DMS114 treated with DMSO at 0.1 percent for 48 hours (cell line): ENCODE data around the gene HOXC12.

Experiments used
- DNase-seq: peaks from one replicate; lab custom pipeline; 2025; ENCODE audit not compliant: unreplicated experiment; lab: John Stamatoyannopoulos, UW

Gene HOXC12

DNA sequence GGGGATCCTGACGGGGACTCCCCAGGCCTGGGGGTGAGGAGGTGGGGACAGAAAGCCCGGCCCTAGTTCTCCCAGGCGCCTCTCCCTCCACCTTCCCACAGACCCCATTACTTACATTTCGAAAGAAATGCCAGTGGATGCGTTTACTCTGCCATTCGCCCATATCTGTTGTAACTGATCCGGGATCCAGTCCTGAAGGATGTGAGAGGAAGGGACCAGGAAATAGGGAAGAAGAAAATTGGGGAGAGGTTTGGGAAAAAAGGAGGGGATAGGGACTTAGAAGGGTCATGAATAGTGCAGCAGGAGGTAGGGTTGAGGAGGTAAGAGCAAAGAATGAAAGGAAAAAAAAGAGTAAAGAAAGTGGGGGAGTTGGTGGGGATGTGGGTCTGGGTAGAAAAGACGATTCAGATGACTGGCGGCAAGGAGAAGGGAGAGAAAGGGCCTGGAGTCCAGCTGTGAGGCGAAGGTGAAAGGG is 1.1 kb downstream of the HOXC12 start:
- DNase-seq, result no peak

DNA sequence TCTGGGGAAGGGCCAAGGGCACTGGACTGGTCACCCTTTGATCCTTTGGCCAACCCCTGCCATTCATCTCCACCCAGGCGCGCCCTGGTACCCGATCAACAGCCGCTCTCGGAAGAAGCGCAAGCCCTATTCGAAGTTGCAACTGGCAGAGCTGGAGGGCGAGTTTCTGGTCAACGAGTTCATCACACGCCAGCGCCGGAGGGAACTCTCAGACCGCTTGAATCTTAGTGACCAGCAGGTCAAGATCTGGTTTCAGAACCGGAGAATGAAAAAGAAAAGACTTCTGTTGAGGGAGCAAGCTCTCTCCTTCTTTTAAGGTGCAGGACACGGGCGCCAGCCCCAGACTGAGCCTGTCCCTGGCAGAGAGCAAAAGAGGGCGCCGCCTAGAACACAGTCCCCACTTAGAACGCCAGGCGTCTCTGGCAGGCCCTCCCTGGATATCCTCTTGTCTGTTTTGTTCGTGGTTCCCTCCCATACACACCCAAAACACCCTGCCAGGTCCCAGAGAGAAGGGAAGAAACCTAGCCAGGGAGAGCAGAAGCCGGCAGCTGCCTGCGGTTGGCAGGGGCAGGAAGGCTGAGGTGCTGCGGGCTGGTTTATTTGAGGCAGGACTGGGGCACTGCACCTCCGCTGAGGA is 1.7 kb downstream of the HOXC12 start:
- no peak for DNase-seq

DNA sequence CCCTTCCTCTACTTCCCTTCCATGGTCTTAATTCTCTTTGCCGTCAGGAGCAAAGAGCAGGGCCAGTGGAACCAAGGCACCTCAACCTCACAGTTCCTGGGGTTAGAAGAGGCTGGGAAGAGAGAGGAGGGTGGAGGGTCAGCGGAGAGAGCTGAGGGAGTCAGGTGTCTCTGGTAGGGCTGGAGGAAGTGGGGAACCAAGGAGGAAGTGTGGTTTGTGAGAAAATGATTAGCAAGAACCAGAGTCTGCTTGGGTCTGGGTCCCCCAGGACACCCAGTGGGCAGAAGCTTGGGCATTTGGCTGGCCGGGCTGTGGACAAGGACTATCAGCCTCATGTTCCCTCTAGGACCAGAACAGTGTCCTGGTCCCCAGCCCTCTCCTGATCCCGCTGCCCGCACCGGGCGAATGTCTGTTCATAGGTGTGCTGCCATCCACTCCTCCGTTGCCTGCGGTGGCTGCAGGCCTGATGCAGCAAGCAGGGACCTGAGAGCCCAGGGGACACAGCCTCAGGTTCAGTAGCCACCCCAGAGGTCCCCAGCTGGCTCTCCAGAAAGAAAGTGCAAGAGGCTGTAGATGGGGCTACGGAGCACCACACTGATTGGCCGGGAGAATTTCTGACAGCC is 2.3 kb downstream of the HOXC12 start:
- no peak for DNase-seq

DNA sequence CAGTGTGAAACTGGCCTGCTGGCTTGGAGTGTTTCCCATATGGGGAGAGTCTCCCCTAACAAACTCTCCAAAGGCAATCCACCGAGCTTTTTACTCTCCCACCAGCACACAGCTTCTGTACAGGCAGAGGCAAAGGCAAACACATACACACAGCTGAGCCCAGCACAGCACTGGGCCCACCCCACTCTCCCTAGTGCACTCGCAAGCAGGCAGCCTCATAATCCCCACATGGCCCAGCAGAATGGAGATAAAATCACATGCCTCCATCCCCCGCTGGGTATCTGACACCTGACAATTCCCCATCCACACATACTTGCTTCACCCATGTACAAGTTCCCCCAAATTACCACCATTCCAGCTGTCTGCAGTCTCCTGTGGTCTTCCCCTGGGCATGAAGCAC is 3.4 kb downstream of the HOXC12 start:
- DNase-seq, result no peak

DNA sequence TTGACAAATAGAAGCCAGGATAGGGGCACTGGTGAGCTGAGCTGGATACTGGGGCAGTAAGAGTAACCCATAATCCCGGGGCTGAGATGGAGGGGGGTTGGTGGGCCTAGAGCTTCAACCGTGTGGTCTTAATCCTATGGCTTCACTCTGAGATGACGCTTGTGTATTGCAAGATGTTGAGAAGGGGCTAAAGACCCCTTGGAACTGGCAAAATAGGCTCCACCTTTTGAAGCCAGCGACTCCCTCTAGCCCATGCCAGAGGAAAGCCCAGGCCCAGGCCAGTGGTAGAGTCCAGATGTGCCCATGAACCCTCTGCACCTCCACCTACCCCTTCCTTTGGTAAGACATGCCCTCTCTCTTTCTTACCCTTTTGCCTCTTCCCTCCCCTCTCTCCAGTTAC is 4.6 kb downstream of the HOXC12 start:
- no peak for DNase-seq

GRCh38 chr12:53960187-53961024 is 5.7 kb downstream of the HOXC12 start:
- DNase-seq, result no peak

DNA sequence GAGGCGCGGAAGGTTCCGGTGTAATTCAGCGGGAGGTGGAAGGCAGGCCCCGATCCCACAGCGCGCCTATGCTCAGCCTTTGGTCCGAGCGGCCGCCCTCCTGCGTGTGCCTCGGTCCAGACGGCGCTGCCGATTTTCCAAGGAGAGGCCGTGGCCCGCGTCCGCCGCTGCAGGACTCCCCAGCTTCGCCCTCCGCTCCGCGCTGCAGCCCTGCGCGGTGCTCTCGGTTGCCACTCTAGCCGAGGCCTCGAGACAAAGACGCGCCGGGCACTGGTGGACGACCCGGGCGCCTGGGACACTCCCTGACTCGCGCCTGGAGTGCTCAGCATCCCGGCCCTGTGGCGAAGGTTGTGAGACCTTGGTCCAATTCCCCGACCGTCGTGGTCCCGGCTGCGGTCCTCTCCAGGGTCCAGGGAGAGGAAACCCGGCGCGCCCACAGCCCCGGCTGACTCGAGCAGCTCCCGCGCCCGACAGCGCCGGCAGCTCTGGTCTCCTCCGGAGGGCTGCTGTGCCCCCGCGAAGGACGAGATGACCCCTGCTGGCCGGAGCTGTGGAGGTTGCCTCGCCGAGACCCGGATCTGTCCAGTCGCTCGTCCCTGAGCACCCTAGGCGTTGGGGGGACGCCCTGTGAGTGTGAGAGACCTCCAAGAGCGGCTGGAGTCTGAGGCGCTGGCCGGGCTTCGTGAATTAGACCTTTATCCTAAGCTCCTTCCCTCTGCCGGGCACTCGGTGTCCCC is 6.5 kb downstream of the HOXC12 start:
- DNase-seq, result no peak

DNA sequence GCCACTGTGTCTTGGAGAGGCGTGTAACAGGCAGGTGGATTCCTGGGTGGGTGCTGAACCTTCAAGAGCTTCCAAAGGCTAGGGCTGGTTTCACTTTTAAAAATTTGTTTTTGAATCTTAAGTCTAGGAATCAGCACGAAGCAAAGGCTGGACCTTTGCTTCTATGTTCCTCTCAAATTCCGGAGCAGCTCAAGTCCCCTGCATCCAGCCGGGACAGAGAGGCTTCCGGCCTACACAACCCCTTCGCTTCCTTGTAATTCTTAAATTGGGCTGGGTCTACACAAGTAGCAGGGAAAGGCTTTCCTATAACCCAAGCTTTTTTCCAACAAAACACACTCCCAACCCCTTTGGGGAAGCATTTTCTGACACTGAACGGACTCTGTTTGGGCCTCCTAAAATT is 8.3 kb downstream of the HOXC12 start:
- no peak for DNase-seq

DNA sequence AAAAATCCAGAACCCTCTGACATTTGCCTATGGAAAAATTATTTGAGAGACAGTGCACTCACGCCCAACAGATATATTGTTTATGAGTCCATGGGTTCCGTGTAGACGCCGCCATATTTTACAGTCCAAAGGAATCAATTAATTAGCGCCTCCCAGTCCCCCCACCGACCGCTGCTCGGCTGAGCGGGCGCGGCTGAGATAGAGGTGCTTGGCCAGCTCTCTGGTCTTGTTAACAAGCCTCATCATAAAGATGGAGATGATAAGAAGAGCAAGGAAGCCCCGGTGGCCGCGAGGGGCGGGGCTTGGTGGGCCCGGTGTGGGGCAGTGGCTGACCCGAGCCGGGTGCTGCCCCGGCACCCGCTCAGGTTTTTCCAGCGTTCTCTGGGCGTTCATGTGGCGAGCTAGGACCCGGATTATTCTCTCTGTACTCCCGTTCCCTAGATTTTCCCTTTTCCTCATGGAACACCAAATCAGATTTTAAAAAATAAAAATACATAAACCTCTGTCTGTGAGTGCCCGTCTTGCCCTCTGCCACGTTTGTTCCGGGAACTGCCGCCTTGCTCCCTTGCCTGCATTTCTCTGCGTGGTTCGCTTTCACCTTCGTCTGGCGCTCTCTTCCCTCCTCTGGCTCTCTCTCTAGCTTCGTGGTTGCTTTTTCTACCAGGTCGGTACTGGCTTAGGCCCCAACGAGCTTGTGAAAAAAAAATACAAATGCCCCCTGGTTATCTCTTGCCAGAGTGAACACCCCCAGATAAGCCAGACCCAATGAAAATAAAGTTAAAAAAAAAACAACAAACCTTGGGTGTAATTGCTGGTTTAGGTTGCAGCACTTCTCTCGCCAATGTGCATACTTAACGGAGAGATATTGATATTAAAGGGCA is 9.0 kb downstream of the HOXC12 start:
- DNase-seq, result no peak

GRCh38 chr12:53964315-53964713 is 9.6 kb downstream of the HOXC12 start:
- DNase-seq, result no peak

DNA sequence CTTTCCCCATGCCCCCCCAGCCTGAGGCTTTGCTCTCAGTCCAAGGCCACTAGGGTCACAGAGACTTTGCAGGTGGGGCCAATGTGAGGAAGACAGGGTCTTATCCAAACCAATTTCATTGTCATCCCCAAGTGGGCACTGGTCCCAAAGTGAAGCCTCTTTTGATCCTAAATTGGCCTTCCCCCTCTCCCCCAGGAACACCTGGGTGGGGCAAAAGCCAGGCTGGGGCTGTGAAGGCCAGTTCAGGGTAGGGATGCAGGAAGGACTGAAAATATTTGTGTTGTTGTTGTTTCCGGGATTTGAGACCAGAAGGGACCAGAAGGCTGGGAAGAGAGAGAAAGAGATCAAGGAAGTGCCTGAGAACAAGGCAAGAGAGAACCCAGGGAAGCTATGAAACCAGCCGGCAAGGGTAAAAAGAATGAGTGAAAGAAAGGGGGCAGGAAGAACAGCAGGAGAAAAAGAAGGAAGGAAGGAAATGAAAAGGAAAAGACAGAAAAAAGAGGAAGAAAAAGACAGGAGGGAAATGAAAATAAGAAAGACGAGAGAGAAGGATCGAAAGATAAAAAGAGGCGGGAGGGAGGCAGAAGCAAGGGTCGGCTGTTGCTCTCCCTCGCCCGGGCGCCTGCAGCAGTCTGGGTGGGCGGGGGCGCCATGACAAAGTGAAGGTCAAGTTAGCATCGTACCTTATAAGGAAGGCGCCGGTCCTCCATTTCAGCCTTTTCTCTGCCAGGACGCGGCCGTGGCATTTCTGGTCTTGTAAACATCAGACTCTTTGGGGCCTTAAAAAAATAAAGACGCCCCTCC is 10.8 kb downstream of the HOXC12 start:
- DNase-seq, result no peak

DNA sequence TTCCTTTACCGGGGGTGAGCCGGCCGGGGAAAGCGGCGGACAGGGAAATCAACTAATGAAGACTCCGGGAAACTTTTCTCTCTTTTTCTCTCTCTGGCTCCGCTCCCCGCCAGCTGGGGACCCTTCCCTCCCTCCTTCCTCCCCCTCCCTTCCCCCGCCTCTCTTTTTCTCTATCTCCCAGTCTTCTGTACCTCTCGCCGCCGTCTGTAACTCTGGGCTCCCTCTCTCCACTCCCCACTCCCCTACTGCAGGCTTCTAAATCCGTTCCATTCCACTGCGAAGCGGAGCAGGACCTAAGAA is 11.3 kb downstream of the HOXC12 start:
- no peak for DNase-seq

- DNase-seq, result no peak
Measured at GRCh38 chr12:53966385-53967133, 11.9 kb downstream of the HOXC12 start.

GRCh38 chr12:53967421-53967925 is 12.8 kb downstream of the HOXC12 start:
- no peak for DNase-seq

DNA sequence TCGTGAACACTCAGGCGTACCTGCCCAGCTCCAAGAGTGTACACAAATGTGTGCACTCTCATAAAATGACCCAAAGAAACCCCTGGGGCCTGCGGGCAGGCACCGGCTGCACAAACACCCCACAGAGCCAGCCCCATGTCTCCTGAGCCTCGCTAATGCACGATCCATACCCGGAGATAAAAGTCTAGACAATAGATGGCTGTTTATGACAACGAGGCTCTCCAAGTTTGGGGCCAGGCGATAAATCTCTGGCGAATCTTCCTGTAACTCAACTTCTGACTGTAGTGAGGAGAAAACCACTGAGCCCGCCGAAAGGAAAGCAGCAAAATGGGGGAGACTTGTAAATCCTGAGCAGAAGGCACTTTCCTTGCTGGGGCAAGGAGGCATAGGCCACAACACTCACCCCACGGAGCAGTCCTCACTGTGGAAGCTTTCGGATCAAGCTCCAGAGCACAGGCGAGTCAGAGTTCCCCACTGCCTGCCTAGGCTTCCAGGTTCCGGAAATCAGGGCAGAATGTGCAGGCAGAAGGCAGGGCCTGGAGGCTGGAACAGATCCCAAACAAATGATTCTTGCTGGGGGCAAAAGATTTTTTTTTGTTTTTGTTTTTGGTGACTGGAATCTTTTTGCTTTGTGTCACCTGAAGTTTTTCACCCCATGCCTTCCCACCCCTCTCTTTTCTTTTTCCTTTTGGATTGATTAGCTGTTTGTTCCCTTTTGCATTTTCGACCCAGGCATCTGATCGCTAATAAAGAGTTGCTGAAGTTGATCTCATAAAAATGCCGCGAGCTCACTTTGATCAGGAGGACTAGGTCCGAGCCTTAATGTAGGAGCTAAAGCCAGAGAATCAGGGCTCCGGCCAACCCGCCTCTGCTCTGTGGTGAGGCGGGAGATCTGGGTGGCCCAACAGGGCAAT is 13.8 kb downstream of the HOXC12 start:
- no peak for DNase-seq

DNA sequence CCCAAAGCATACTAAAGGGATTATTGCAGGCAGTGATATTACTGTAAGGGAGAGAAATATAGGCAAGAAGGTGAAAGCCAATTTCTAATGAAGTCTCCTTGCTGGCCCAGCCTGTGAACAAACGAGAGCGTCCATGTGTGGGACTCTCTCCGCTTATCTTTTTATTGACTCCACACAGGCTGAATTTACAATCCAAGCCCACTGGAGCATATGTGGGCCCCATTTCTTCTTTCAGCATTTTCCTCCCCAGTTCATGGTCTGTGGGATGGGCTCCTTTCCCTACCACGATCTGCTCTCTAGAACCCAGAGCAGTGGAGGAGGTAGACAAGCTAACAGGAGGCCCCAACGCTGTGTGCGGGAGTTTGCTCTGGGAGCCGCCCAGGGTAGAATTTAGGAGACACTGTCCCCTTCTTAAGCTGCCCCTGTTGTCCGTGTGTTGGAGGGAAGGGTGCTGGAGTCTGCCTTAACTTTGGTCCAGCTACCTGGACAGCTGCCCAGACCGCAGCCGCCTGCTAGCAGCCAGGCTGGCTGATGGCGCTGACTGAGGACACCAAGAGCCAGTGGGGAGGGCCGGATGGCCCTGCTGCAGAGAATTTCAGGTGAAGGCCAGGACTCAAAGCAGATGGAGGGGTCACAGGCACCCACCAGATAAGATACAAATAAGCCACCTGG is 15.0 kb downstream of the HOXC12 start:
- no peak for DNase-seq

DNA sequence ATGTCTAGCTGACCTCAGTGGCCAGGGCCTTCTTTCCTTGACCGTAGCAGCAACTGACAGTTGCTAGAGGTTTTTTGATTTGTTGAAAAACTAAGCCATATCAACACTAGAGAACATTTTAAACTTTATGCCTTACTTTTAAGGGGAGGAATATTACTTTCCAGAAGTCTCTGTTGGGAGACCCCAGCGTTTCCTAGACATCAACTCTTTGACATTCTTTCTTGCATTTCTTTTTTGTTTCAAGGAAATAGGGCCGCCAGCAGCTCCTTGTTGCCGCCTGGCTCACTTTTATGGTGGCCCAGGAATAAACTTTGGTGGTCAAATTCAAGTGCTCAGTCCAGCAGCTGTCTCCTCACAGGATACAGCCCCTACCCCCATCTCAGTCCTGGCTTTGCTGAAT is 15.7 kb downstream of the HOXC12 start:
- DNase-seq, result no peak
